Caco-2 (cell line): ENCODE results near the gene ST6GAL1. TPM values are rescaled to one million over a fixed set of nuclear protein-coding genes. Genes with fewer than 3 reads are reported as not detected.

Experiments
- BruUV-seq: library from RNA; stranded (reverse); fragments of 400-500 nt; replicated peaks from 2 replicates; lab custom pipeline; 2021; lab: Mats Ljungman, UMichigan
- CTCF ChIA-PET: fragments of 300-600 bp; sonication (Branson Sonifier 250); formaldehyde crosslinking; loops from one replicate; lab custom pipeline; 2022; ENCODE audit warnings: antibody characterized with exemption; lab: Charles Lee
- POLR2A ChIA-PET: fragments of 300-600 bp; sonication (Branson Sonifier 250); formaldehyde crosslinking; loops from one replicate; lab custom pipeline; 2022; ENCODE audit warnings: antibody characterized with exemption; lab: Charles Lee
- DNase-seq, 2 experiments: peaks; one replicate each; pipeline versions ENCODE4 v3.0.0 to v3.0.0-alpha.2; 2020 to 2022
- H3K27me3 ChIP-seq: replicated peaks from 2 replicates; pipeline ENCODE4 v1.6.0; 2011; ENCODE audit warnings: low read length; ENCODE audit not compliant: control insufficient read depth, insufficient read depth
- H3K36me3 ChIP-seq: 2 replicates; pipeline ENCODE4 v1.5.1; 2011; ENCODE audit warnings: low read length; ENCODE audit not compliant: control insufficient read depth, insufficient read depth
- H3K4me1 ChIP-seq: fragments of 250-450 bp; sonication (Bioruptor Pico); 2 replicates; pipeline ENCODE4 v1.5.1; 2020; ENCODE audit warnings: mild to moderate bottlenecking
- H3K4me3 ChIP-seq: 2 replicates; pipeline ENCODE4 v1.5.1; 2011; ENCODE audit warnings: low read depth, mild to moderate bottlenecking, control low read depth, low read length
- H3K9me3 ChIP-seq: fragments of 250-450 bp; sonication (Bioruptor Pico); 2 replicates; pipeline ENCODE4 v1.5.1; 2020; ENCODE audit warnings: mild to moderate bottlenecking, moderate library complexity
- H3K27ac Mint-ChIP-seq: one replicate; pipeline ENCODE4 v1.8.0; 2022; ENCODE audit warnings: mixed read lengths; ENCODE audit not compliant: unreplicated experiment
- H3K27me3 Mint-ChIP-seq: one replicate; pipeline ENCODE4 v1.8.0; 2022; ENCODE audit warnings: mixed read lengths; ENCODE audit not compliant: insufficient read depth, unreplicated experiment
- H3K36me3 Mint-ChIP-seq: one replicate; pipeline ENCODE4 v1.8.0; 2022; ENCODE audit warnings: mild to moderate bottlenecking, mixed read lengths; ENCODE audit not compliant: insufficient read depth, unreplicated experiment
- H3K4me1 Mint-ChIP-seq: one replicate; pipeline ENCODE4 v1.8.0; 2022; ENCODE audit warnings: low read depth, mixed read lengths; ENCODE audit not compliant: unreplicated experiment
- H3K4me3 Mint-ChIP-seq: one replicate; pipeline ENCODE4 v1.8.0; 2022; ENCODE audit warnings: mild to moderate bottlenecking, moderate library complexity, mixed read lengths; ENCODE audit not compliant: unreplicated experiment
- H3K9me3 Mint-ChIP-seq: one replicate; pipeline ENCODE4 v1.8.0; 2022; ENCODE audit warnings: mixed read lengths; ENCODE audit not compliant: unreplicated experiment
- intact Hi-C: fragments of 100-400 bp; cut with micrococcal nuclease; formaldehyde crosslinking; loops from one replicate; pipeline ENCODE4 v1.10.0; 2022; ENCODE audit not compliant: unreplicated experiment
- total RNA-seq: library from RNA; stranded (reverse); gene quantifications from 2 replicates; pipeline ENCODE4 v1.2.3, GENCODE V29; 2022
- TF ChIP-seq, protein P1 (sequence below), 2 experiments: fragments of 200-600 bp in 1 of 2; IDR thresholded peaks; 1 replicate in 1 of 2; 2 replicates in 1 of 2; pipeline versions ENCODE4 v1.5.1 to v1.8.0; 2011 to 2022; ENCODE audit warnings: antibody characterized with exemption in 1 of 2, control low read depth in 1 of 2, inconsistent platforms in 1 of 2, low read depth in 1 of 2, low read length in 1 of 2, mild to moderate bottlenecking in 1 of 2, moderate library complexity in 1 of 2; ENCODE audit not compliant: insufficient read depth in 1 of 2, severe bottlenecking in 1 of 2, unreplicated experiment in 1 of 2

The ST6GAL1 gene
- total RNA-seq, 1 experiment from 2014 or later, result 34.6 TPM

DNA sequence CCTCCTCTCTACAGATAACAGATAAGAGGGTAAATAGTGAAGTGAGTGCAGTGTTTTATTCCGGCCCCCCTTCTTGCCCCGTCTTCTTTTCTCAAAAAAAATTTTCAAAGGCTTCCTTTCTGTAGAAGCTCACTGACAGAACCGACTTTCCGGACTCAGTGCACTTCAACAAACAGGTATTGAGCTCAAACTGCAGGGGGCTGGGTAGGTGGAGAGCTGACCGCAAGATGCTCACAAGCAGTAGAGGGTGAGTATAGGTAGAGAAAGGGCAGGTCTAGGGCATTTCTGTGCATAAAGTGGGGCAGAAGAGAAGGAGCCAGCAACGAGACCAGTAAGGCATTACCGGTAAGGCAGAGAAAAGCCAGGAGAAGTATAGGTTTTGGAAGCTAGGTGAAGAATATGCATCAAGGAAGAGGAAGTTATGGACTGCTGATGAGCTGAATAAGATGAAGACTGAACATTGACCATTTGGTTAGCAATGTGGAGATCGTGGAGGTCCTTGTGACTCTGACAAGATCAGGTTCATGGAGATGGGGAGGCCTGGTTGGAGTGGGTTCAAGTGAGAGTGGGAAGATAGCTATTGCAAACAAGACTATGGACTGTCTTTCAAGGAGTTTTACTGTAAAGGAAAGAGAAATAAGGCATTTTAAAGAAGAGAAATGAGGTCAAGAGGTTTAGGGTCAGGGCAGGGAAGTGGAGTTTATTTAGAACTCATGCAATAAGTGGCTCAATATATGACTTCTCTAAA is 97.4 kb downstream of the ST6GAL1 start:
- no peak overlapping the region for H3K4me3 ChIP-seq
- H3K4me3 Mint-ChIP-seq, result no peak overlapping the region
- H3K36me3 Mint-ChIP-seq, result peaks cover 5% of the 10 kb centered on the region
- peaks cover 7% of the 10 kb centered on the region for H3K4me1 Mint-ChIP-seq
- H3K9me3 ChIP-seq, result no peaks in the 10 kb centered on the region
- intact Hi-C loops, result no loop called here
- no peaks in the 10 kb centered on the region for H3K27me3 ChIP-seq
- no peak for DNase-seq
- CTCF ChIA-PET, result no interaction called here
- no peaks in the 10 kb centered on the region for H3K27me3 Mint-ChIP-seq
- BruUV-seq, result no TSS peak
- POLR2A ChIA-PET, result no interaction called here
- H3K36me3 ChIP-seq, result no peaks in the 10 kb centered on the region
- H3K9me3 Mint-ChIP-seq, result no peaks in the 10 kb centered on the region
- H3K27ac Mint-ChIP-seq, result no peak overlapping the region
- peaks cover 6% of the 10 kb centered on the region for H3K4me1 ChIP-seq
- TF ChIP-seq, protein P1, sequence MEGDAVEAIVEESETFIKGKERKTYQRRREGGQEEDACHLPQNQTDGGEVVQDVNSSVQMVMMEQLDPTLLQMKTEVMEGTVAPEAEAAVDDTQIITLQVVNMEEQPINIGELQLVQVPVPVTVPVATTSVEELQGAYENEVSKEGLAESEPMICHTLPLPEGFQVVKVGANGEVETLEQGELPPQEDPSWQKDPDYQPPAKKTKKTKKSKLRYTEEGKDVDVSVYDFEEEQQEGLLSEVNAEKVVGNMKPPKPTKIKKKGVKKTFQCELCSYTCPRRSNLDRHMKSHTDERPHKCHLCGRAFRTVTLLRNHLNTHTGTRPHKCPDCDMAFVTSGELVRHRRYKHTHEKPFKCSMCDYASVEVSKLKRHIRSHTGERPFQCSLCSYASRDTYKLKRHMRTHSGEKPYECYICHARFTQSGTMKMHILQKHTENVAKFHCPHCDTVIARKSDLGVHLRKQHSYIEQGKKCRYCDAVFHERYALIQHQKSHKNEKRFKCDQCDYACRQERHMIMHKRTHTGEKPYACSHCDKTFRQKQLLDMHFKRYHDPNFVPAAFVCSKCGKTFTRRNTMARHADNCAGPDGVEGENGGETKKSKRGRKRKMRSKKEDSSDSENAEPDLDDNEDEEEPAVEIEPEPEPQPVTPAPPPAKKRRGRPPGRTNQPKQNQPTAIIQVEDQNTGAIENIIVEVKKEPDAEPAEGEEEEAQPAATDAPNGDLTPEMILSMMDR (IDR thresholded peaks at IDR 0.05; ENCODE audit: insufficient read depth in 1 of 2, low read depth in 1 of 2, low read length in 1 of 2, severe bottlenecking in 1 of 2, unreplicated experiment in 1 of 2), result no peak

- Histone ChIP-seq H3K27me3 (no peaks in the 10 kb centered on the region), H3K9me3 (no peaks in the 10 kb centered on the region), H3K36me3 (no peaks in the 10 kb centered on the region), H3K4me3 (no peak overlapping the region), H3K4me1 (no peaks in the 10 kb centered on the region)
- intact Hi-C loops, result no loop called here
- Mint-ChIP-seq H3K9me3 (no peaks in the 10 kb centered on the region), H3K36me3 (peaks cover 5% of the 10 kb centered on the region), H3K27me3 (no peaks in the 10 kb centered on the region), H3K4me3 (no peak overlapping the region), H3K27ac (no peak overlapping the region), H3K4me1 (peaks cover 7% of the 10 kb centered on the region)
- DNase-seq, result no peak
- no TSS peak for BruUV-seq
- ChIA-PET CTCF (no interaction called here), POLR2A (no interaction called here)
- TF ChIP-seq, protein P1 (IDR thresholded peaks at IDR 0.05; ENCODE audit: insufficient read depth in 1 of 2, low read depth in 1 of 2, low read length in 1 of 2, severe bottlenecking in 1 of 2, unreplicated experiment in 1 of 2), result no peak
Observed at GRCh38 chr3:187031934-187032333, 101.6 kb downstream of the ST6GAL1 start.

GRCh38 chr3:187036394-187036793 is 106.1 kb downstream of the ST6GAL1 start:
- ChIA-PET POLR2A (no interaction called here), CTCF (no interaction called here)
- Histone ChIP-seq H3K27me3 (no peaks in the 10 kb centered on the region), H3K4me3 (no peak overlapping the region), H3K36me3 (peaks cover 2% of the 10 kb centered on the region; the same call in 1 of the 2 replicates), H3K9me3 (no peaks in the 10 kb centered on the region), H3K4me1 (peaks cover 28% of the 10 kb centered on the region)
- no peak for DNase-seq
- Mint-ChIP-seq H3K9me3 (no peaks in the 10 kb centered on the region), H3K36me3 (no peaks in the 10 kb centered on the region), H3K27me3 (no peaks in the 10 kb centered on the region), H3K4me1 (peaks cover 26% of the 10 kb centered on the region), H3K27ac (no peak overlapping the region), H3K4me3 (no peak overlapping the region)
- no TSS peak for BruUV-seq
- TF ChIP-seq, protein P1 (IDR thresholded peaks at IDR 0.05; ENCODE audit: insufficient read depth in 1 of 2, low read depth in 1 of 2, low read length in 1 of 2, severe bottlenecking in 1 of 2, unreplicated experiment in 1 of 2), result no peak
- intact Hi-C loops, result no loop called here
